HL-60 (cell line): Measurements from ENCODE around the gene IL17RB.

Experiments used
- GABPA ChIP-seq: IDR thresholded peaks from 2 replicates; pipeline ENCODE4 v1.6.1; 2012; ENCODE audit warnings: low read depth
- POLR2AphosphoS5 ChIP-seq: IDR thresholded peaks from 2 replicates; pipeline ENCODE4 v1.6.1; 2012; ENCODE audit warnings: low read depth
- SPI1 ChIP-seq: IDR thresholded peaks from 2 replicates; pipeline ENCODE4 v1.6.1; 2012; ENCODE audit warnings: low read depth, mild to moderate bottlenecking, borderline replicate concordance
- TF ChIP-seq, protein P1 (sequence below): IDR thresholded peaks from one replicate; pipeline ENCODE4 v1.5.1; 2011; ENCODE audit warnings: low read length, control low read depth, inconsistent platforms; ENCODE audit not compliant: insufficient read depth
- TF ChIP-seq, protein P2 (sequence below): IDR thresholded peaks from 2 replicates; pipeline ENCODE4 v1.6.1; 2012; ENCODE audit warnings: low read depth; ENCODE audit not compliant: insufficient replicate concordance

DNA sequence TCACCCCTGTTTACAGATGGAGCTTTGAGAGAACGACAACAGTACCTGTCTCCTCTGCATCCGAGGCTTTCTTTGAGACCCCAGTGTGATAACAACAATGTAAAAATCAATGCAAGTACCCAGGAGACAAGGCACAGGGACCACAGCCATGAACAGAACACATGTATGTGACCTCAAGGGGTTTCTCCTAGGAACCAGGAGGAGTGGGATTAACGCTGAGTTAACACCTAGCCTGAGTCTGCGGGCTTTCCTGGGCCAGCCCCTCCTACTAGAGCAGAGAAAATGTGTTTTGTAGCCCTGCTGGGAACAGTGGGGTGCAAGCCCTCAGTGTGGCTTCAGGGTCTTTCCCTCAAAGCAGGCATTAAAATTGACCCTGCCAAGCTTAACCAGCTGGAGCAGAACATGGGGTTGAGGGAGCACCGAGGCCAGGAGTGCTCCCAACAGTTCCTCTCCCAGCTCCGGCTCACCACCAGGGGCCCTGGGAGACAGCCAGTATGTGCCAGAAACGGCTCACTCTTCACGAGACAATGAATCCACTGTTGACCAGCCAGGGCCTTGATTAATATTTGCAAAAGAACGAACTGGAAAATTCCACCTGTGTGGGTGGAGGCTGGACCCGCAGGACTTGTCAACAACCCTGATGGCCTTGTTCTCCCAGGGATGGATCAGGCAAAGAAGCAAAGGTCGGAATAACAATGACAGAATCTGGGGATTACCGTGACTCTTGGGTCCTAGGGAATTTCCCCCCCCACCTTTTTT, 3.8 kb upstream of the IL17RB start:
- TF ChIP-seq POLR2AphosphoS5, result no peak
- TF ChIP-seq, protein P1, sequence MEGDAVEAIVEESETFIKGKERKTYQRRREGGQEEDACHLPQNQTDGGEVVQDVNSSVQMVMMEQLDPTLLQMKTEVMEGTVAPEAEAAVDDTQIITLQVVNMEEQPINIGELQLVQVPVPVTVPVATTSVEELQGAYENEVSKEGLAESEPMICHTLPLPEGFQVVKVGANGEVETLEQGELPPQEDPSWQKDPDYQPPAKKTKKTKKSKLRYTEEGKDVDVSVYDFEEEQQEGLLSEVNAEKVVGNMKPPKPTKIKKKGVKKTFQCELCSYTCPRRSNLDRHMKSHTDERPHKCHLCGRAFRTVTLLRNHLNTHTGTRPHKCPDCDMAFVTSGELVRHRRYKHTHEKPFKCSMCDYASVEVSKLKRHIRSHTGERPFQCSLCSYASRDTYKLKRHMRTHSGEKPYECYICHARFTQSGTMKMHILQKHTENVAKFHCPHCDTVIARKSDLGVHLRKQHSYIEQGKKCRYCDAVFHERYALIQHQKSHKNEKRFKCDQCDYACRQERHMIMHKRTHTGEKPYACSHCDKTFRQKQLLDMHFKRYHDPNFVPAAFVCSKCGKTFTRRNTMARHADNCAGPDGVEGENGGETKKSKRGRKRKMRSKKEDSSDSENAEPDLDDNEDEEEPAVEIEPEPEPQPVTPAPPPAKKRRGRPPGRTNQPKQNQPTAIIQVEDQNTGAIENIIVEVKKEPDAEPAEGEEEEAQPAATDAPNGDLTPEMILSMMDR, result no peak
- TF ChIP-seq, protein P2, sequence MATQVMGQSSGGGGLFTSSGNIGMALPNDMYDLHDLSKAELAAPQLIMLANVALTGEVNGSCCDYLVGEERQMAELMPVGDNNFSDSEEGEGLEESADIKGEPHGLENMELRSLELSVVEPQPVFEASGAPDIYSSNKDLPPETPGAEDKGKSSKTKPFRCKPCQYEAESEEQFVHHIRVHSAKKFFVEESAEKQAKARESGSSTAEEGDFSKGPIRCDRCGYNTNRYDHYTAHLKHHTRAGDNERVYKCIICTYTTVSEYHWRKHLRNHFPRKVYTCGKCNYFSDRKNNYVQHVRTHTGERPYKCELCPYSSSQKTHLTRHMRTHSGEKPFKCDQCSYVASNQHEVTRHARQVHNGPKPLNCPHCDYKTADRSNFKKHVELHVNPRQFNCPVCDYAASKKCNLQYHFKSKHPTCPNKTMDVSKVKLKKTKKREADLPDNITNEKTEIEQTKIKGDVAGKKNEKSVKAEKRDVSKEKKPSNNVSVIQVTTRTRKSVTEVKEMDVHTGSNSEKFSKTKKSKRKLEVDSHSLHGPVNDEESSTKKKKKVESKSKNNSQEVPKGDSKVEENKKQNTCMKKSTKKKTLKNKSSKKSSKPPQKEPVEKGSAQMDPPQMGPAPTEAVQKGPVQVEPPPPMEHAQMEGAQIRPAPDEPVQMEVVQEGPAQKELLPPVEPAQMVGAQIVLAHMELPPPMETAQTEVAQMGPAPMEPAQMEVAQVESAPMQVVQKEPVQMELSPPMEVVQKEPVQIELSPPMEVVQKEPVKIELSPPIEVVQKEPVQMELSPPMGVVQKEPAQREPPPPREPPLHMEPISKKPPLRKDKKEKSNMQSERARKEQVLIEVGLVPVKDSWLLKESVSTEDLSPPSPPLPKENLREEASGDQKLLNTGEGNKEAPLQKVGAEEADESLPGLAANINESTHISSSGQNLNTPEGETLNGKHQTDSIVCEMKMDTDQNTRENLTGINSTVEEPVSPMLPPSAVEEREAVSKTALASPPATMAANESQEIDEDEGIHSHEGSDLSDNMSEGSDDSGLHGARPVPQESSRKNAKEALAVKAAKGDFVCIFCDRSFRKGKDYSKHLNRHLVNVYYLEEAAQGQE, result no peak
- no peak for TF ChIP-seq GABPA
- no peak for TF ChIP-seq SPI1
